CD4-positive, CD25-positive, alpha-beta regulatory T cell (primary cell): ENCODE data around the gene STXBP5L. TPM values are rescaled to one million over a fixed set of nuclear protein-coding genes. Genes with fewer than 3 reads are reported as not detected.
"Not testable (repeated sequence)": the region's sequence is repeated elsewhere in the genome, so short reads cannot be mapped to it uniquely, and the experiment has no call there.

Experiments used
- ATAC-seq, 2 donors: fragments of 150-1000 bp; cut with Tn5 transposase; one replicate each; pipeline ENCODE4 v1.10.0; 2021; ENCODE audit warnings: low read depth in 2 of 2, moderate number of reproducible peaks in 2 of 2, moderate library complexity in 1 of 2
- DNase-seq, 3 donors: peaks; one replicate each; pipeline versions ENCODE4 v3.0.0 to v3.0.0-alpha.2; 2012 to 2022; ENCODE audit warnings: mixed read lengths in 1 of 3
- H3K27ac ChIP-seq: one replicate; pipeline ENCODE4 v1.7.0; 2013; ENCODE audit warnings: mild to moderate bottlenecking, low read length; ENCODE audit not compliant: insufficient read depth, poor library complexity, severe bottlenecking
- H3K27me3 ChIP-seq: one replicate; pipeline ENCODE4 v1.7.0; 2013; ENCODE audit warnings: low read length; ENCODE audit not compliant: control insufficient read depth, insufficient read depth
- H3K36me3 ChIP-seq: one replicate; pipeline ENCODE4 v1.7.0; 2013; ENCODE audit warnings: mild to moderate bottlenecking, low read length, moderate library complexity; ENCODE audit not compliant: control insufficient read depth, insufficient read depth
- H3K4me1 ChIP-seq: 2 replicates; pipeline ENCODE4 v1.7.0; 2013; ENCODE audit warnings: mild to moderate bottlenecking, low read length; ENCODE audit not compliant: insufficient read depth, control insufficient read depth, poor library complexity, severe bottlenecking
- H3K4me3 ChIP-seq: one replicate; pipeline ENCODE4 v1.7.0; 2013; ENCODE audit warnings: low read depth, mild to moderate bottlenecking, low read length, moderate library complexity
- H3K9me3 ChIP-seq, 2 experiments: 1 replicate in 1 of 2; 2 replicates in 1 of 2; pipeline ENCODE4 v1.7.0; 2013; ENCODE audit warnings: low read length in 2 of 2, mild to moderate bottlenecking in 1 of 2, moderate library complexity in 1 of 2; ENCODE audit not compliant: control insufficient read depth in 2 of 2
- H3K27ac Mint-ChIP-seq, 3 donors: one replicate each; pipeline ENCODE4 v1.8.0; 2020 to 2022; ENCODE audit warnings: mild to moderate bottlenecking in 3 of 3, mixed read lengths in 3 of 3, moderate library complexity in 2 of 3
- H3K27me3 Mint-ChIP-seq: one replicate; pipeline ENCODE4 v1.8.0; 2022; ENCODE audit warnings: mild to moderate bottlenecking, mixed read lengths
- H3K36me3 Mint-ChIP-seq: one replicate; pipeline ENCODE4 v1.8.0; 2020; ENCODE audit warnings: mixed read lengths
- H3K4me1 Mint-ChIP-seq, 4 donors: one replicate each; pipeline ENCODE4 v1.8.0; 2020 to 2022; ENCODE audit warnings: mixed read lengths in 4 of 4, mild to moderate bottlenecking in 1 of 4
- H3K4me3 Mint-ChIP-seq, 4 donors: one replicate each; pipeline ENCODE4 v1.8.0; 2020 to 2022; ENCODE audit warnings: mild to moderate bottlenecking in 4 of 4, mixed read lengths in 4 of 4, moderate library complexity in 3 of 4
- H3K9me3 Mint-ChIP-seq, 7 donors: one replicate each; pipeline ENCODE4 v1.8.0; 2020 to 2022; ENCODE audit warnings: mixed read lengths in 7 of 7, mild to moderate bottlenecking in 3 of 7, moderate library complexity in 2 of 7
- polyA plus RNA-seq, 4 donors: library from polyadenylated mRNA; unstranded; fragments of 300-500 nt; fragmentation: Illumina TruSeq; gene quantifications; one replicate each; pipeline ENCODE4 v1.2.3, GENCODE V29; 2021
- total RNA-seq: library from RNA; stranded (reverse); gene quantifications from one replicate; pipeline ENCODE4 v1.2.3, GENCODE V29; 2022

The STXBP5L gene
- total and polyA plus RNA-seq, 5 donors from 2014 or later, result not detected

DNA sequence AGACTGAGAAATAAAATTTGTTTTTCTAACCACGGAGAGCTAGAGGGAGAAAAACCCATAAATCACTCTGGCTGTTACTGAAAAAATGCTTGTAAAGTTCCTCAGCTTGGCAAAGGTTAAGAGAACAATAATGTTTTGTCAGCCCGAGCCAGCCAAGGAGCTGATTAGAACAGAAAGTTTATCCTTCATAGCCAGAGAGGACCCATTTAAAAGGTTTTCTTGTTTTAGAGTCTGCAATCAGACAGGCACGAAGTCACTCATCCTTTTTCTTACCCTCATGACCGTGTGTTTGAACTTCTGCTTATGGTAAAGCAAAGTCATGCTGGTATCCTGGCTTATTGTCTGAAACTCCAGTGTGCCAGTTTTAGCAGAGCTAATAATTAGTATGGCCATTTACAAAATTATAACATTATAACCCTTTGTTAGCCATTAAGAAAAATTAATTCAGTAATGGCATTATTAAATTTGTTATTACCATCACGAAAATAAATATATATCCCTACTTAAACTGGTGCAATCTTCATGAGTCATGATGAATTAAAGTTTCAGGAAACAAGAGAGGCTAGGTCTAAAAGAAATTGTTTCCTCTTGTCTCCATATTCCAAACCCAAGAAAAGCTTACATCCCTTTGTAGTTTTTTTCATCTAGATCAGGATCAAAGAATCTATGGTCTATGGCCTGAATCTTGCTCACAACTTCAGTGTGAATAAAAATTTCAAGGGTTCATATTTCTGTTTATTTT lies 13.5 kb upstream of the STXBP5L start:
- H3K4me3 ChIP-seq, result no peak overlapping the region
- Mint-ChIP-seq H3K4me1 (no peaks in the 10 kb centered on the region), H3K9me3 (peaks cover 0 to 10% (median 0%) of the 10 kb centered on the region in 7 donors), H3K36me3 (no peaks in the 10 kb centered on the region), H3K27ac (no peak overlapping the region), H3K4me3 (no peak overlapping the region), H3K27me3 (peaks cover 4% of the 10 kb centered on the region)
- H3K36me3 ChIP-seq, result no peaks in the 10 kb centered on the region
- H3K9me3 ChIP-seq, result no peaks in the 10 kb centered on the region
- H3K4me1 ChIP-seq, result no peaks in the 10 kb centered on the region
- no peaks in the 10 kb centered on the region for H3K27me3 ChIP-seq
- ATAC-seq (no peak), DNase-seq (no peak)
- H3K27ac ChIP-seq, result no peak overlapping the region

GRCh38 chr3:120901716-120902115 lies 6.3 kb upstream of the STXBP5L start:
- H3K4me3 Mint-ChIP-seq, DNase-seq, H3K9me3 Mint-ChIP-seq, H3K4me1 Mint-ChIP-seq, H3K36me3 Mint-ChIP-seq, H3K4me3 ChIP-seq, H3K36me3 ChIP-seq, ATAC-seq, H3K27ac Mint-ChIP-seq, H3K27ac ChIP-seq, H3K4me1 ChIP-seq, H3K9me3 ChIP-seq: not testable (repeated sequence)
- H3K27me3 ChIP-seq, result peaks cover 11% of the 10 kb centered on the region
- peaks cover 10% of the 10 kb centered on the region for H3K27me3 Mint-ChIP-seq

- H3K4me3 ChIP-seq, result no peak overlapping the region
- H3K36me3 ChIP-seq, result no peaks in the 10 kb centered on the region
- DNase-seq, result no peak
- Mint-ChIP-seq H3K9me3 (peaks cover 0 to 14% (median 1%) of the 10 kb centered on the region in 7 donors), H3K4me3 (no peak overlapping the region), H3K27ac (no peak overlapping the region), H3K36me3 (no peaks in the 10 kb centered on the region), H3K4me1 (peaks cover 0 to 6% (median 6%) of the 10 kb centered on the region in 4 donors), H3K27me3 (peaks cover 24% of the 10 kb centered on the region)
- peaks cover 4% of the 10 kb centered on the region for H3K4me1 ChIP-seq
- peaks cover 0 to 5% of the 10 kb centered on the region in 2 experiments for H3K9me3 ChIP-seq
- no peak for ATAC-seq
- peaks cover 17% of the 10 kb centered on the region for H3K27me3 ChIP-seq
- H3K27ac ChIP-seq, result no peak overlapping the region
These were observed 4.8 kb upstream of the STXBP5L start for GRCh38 chr3:120903221-120903620.

DNA sequence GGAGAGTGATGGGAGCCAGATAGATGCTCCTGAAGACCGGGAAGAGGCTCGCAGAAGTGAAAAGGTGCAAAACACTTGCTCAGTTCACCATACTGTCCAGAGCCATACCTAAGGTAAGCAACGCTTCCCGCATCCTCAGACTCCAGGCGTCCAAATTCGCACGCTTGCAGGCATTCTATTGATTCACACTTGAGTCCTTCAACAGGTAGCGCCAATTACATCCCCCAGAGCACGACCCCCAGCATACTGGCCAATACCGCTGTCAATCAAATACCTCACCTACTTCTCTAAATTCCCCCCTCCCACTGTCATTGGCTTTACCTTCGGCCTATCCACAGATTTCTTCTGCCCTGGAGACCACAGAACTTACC lies 361 bp upstream of the STXBP5L start:
- peaks cover 0 to 8% (median 0%) of the 10 kb centered on the region in 7 donors for H3K9me3 Mint-ChIP-seq
- ATAC-seq (no peak), DNase-seq (no peak)
- peaks cover 40% of the 10 kb centered on the region for H3K27me3 ChIP-seq
- H3K36me3 Mint-ChIP-seq, result no peaks in the 10 kb centered on the region
- no peak overlapping the region for H3K27ac Mint-ChIP-seq
- H3K36me3 ChIP-seq, result no peaks in the 10 kb centered on the region
- H3K4me1 ChIP-seq, result peaks cover 14% of the 10 kb centered on the region
- peaks cover 49% of the 10 kb centered on the region for H3K27me3 Mint-ChIP-seq
- H3K4me3 ChIP-seq, result no peak overlapping the region
- H3K4me1 Mint-ChIP-seq, result peaks cover 0 to 19% (median 16%) of the 10 kb centered on the region in 4 donors
- H3K27ac ChIP-seq, result no peak overlapping the region
- H3K9me3 ChIP-seq, result peaks cover 0 to 5% of the 10 kb centered on the region in 2 experiments
- peak overlapping the region in 3 of 4 donors; percentile 33 to 73 (median 51) for H3K4me3 Mint-ChIP-seq

- Mint-ChIP-seq H3K27me3 (peaks cover 55% of the 10 kb centered on the region), H3K36me3 (no peaks in the 10 kb centered on the region), H3K4me1 (peaks cover 0 to 19% (median 16%) of the 10 kb centered on the region in 4 donors), H3K27ac (no peak overlapping the region), H3K9me3 (peaks cover 0 to 10% (median 0%) of the 10 kb centered on the region in 7 donors), H3K4me3 (peak overlapping the region in 3 of 4 donors; percentile 63 to 90 (median 75))
- Histone ChIP-seq H3K36me3 (no peaks in the 10 kb centered on the region), H3K4me1 (peaks cover 14% of the 10 kb centered on the region), H3K9me3 (peaks cover 0 to 5% of the 10 kb centered on the region in 2 experiments), H3K4me3 (no peak overlapping the region), H3K27ac (no peak overlapping the region), H3K27me3 (peaks cover 40% of the 10 kb centered on the region)
- DNase-seq, result no peak
- no peak for ATAC-seq
These were observed 993 bp downstream of the STXBP5L start for GRCh38 chr3:120908795-120909601.

DNA sequence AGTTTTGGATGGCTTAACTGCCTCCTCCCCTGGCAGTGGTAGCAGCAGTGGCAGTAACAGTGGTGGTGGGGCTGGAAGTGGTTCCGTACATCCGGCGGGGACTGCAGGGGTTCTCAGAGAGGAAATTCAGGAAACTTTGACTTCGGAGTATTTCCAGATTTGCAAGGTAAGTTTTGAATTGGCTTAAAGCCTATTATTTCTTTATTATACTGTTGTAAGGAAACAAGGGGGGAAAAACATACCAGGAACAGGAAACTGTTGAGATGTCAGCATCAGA lies 1.5 kb downstream of the STXBP5L start:
- no peaks in the 10 kb centered on the region for H3K36me3 ChIP-seq
- Mint-ChIP-seq H3K9me3 (peaks cover 0 to 10% (median 0%) of the 10 kb centered on the region in 7 donors), H3K27me3 (peaks cover 58% of the 10 kb centered on the region), H3K27ac (no peak overlapping the region), H3K4me3 (peak overlapping the region in 3 of 4 donors; percentile 13 to 90 (median 15)), H3K4me1 (peaks cover 0 to 19% (median 16%) of the 10 kb centered on the region in 4 donors), H3K36me3 (no peaks in the 10 kb centered on the region)
- ATAC-seq (no peak), DNase-seq (peak in 1 of 3 donors; percentile 1)
- peaks cover 0 to 5% of the 10 kb centered on the region in 2 experiments for H3K9me3 ChIP-seq
- no peak overlapping the region for H3K4me3 ChIP-seq
- peaks cover 14% of the 10 kb centered on the region for H3K4me1 ChIP-seq
- H3K27ac ChIP-seq, result no peak overlapping the region
- H3K27me3 ChIP-seq, result peaks cover 40% of the 10 kb centered on the region

GRCh38 chr3:120926146-120926545 lies 18.1 kb downstream of the STXBP5L start:
- no peaks in the 10 kb centered on the region for H3K36me3 ChIP-seq
- H3K4me1 ChIP-seq, result no peaks in the 10 kb centered on the region
- no peaks in the 10 kb centered on the region for H3K27me3 ChIP-seq
- H3K27ac ChIP-seq, result no peak overlapping the region
- DNase-seq, result no peak
- H3K27me3 Mint-ChIP-seq, result peaks cover 9% of the 10 kb centered on the region
- H3K4me3 ChIP-seq, result no peak overlapping the region
- no peaks in the 10 kb centered on the region for H3K36me3 Mint-ChIP-seq
- no peak overlapping the region for H3K27ac Mint-ChIP-seq
- no peak for ATAC-seq
- peaks cover 4 to 27% (median 12%) of the 10 kb centered on the region in 7 donors for H3K9me3 Mint-ChIP-seq
- H3K4me3 Mint-ChIP-seq, result no peak overlapping the region
- no peaks in the 10 kb centered on the region for H3K4me1 Mint-ChIP-seq
- peaks cover 7 to 12% of the 10 kb centered on the region in 2 experiments for H3K9me3 ChIP-seq
